H9 (cell line): ENCODE measurements around the gene KDM4C. TPM values are rescaled to one million over a fixed set of nuclear protein-coding genes. Genes with fewer than 3 reads are reported as not detected.

Experiments
- DNase-seq: peaks from one replicate; pipeline ENCODE4 v3.0.0-alpha.2; 2017
- H2AFZ ChIP-seq: one replicate; pipeline ENCODE4 v1.6.1; 2013; ENCODE audit warnings: mild to moderate bottlenecking, low read length, control low read depth, moderate library complexity
- H2AK5ac ChIP-seq: 2 replicates; pipeline ENCODE4 v1.6.1; 2013; ENCODE audit warnings: low read length, control low read depth, mixed read lengths; ENCODE audit not compliant: insufficient read length
- H2BK120ac ChIP-seq: one replicate; pipeline ENCODE4 v1.6.1; 2013; ENCODE audit warnings: low read depth, mild to moderate bottlenecking, low read length, control low read depth, inconsistent platforms; ENCODE audit not compliant: poor library complexity, severe bottlenecking
- H2BK12ac ChIP-seq: 2 replicates; pipeline ENCODE4 v1.6.1; 2013; ENCODE audit warnings: low read length, control low read depth, mixed read lengths, low read depth; ENCODE audit not compliant: insufficient read length
- H2BK15ac ChIP-seq: 2 replicates; pipeline ENCODE4 v1.6.1; 2013; ENCODE audit warnings: low read depth, low read length, control low read depth
- H2BK20ac ChIP-seq: one replicate; pipeline ENCODE4 v1.6.1; 2013; ENCODE audit warnings: low read depth, mild to moderate bottlenecking, low read length, control low read depth, inconsistent platforms; ENCODE audit not compliant: poor library complexity, severe bottlenecking
- H2BK5ac ChIP-seq: 2 replicates; pipeline ENCODE4 v1.6.1; 2013; ENCODE audit warnings: low read length, control low read depth, mixed read lengths; ENCODE audit not compliant: insufficient read length
- H3K14ac ChIP-seq: 2 replicates; pipeline ENCODE4 v1.6.1; 2013; ENCODE audit warnings: low read length, control low read depth; ENCODE audit not compliant: insufficient read depth
- H3K18ac ChIP-seq: 2 replicates; pipeline ENCODE4 v1.6.1; 2013; ENCODE audit warnings: low read depth, mild to moderate bottlenecking, mixed read lengths, low read length, control low read depth; ENCODE audit not compliant: insufficient read length
- H3K23ac ChIP-seq: 2 replicates; pipeline ENCODE4 v1.6.1; 2013; ENCODE audit warnings: low read length, control low read depth, mixed read lengths, low read depth; ENCODE audit not compliant: insufficient read length
- H3K23me2 ChIP-seq: 2 replicates; pipeline ENCODE4 v1.6.1; 2013; ENCODE audit warnings: low read depth, mild to moderate bottlenecking, mixed read lengths, low read length, control low read depth; ENCODE audit not compliant: insufficient read length, poor library complexity, severe bottlenecking
- H3K27ac ChIP-seq: 2 replicates; pipeline ENCODE4 v1.5.1; 2013; ENCODE audit warnings: low read length, control low read depth, mixed read lengths, low read depth; ENCODE audit not compliant: insufficient read length
- H3K27me3 ChIP-seq: 2 replicates; pipeline ENCODE4 v1.6.1; 2013; ENCODE audit warnings: low read length, control low read depth, inconsistent platforms; ENCODE audit not compliant: insufficient read depth
- H3K4ac ChIP-seq: 2 replicates; pipeline ENCODE4 v1.6.1; 2013; ENCODE audit warnings: low read depth, mild to moderate bottlenecking, control low read depth, inconsistent platforms, low read length, moderate library complexity
- H3K4me1 ChIP-seq: 2 replicates; pipeline ENCODE4 v1.6.1; 2013; ENCODE audit warnings: low read length, control low read depth, inconsistent platforms; ENCODE audit not compliant: insufficient read depth
- H3K4me2 ChIP-seq: 2 replicates; pipeline ENCODE4 v1.6.1; 2013; ENCODE audit warnings: low read length, control low read depth, mixed read lengths; ENCODE audit not compliant: insufficient read length, insufficient read depth
- H3K56ac ChIP-seq: 2 replicates; pipeline ENCODE4 v1.6.1; 2013; ENCODE audit warnings: low read depth, mild to moderate bottlenecking, mixed read lengths, low read length, control low read depth; ENCODE audit not compliant: insufficient read length
- H3K79me1 ChIP-seq: 2 replicates; pipeline ENCODE4 v1.6.1; 2013; ENCODE audit warnings: low read depth, mild to moderate bottlenecking, moderate library complexity, low read length, control low read depth, inconsistent platforms; ENCODE audit not compliant: insufficient read depth, poor library complexity, severe bottlenecking
- H3K79me2 ChIP-seq: 2 replicates; pipeline ENCODE4 v1.6.1; 2013; ENCODE audit warnings: low read length, control low read depth, inconsistent platforms; ENCODE audit not compliant: insufficient read depth
- H3K9ac ChIP-seq: 2 replicates; pipeline ENCODE4 v1.6.1; 2013; ENCODE audit warnings: low read length, control low read depth, mixed read lengths; ENCODE audit not compliant: insufficient read length; ENCODE audit errors: extremely low read depth
- H3K9me3 ChIP-seq: one replicate; pipeline ENCODE4 v1.6.1; 2013; ENCODE audit warnings: low read depth, low read length, inconsistent platforms; ENCODE audit not compliant: control insufficient read depth
- H3T11ph ChIP-seq: one replicate; pipeline ENCODE4 v1.6.1; 2013; ENCODE audit warnings: mild to moderate bottlenecking, low read length, control low read depth, inconsistent platforms
- H4K20me1 ChIP-seq: one replicate; pipeline ENCODE4 v1.6.1; 2013; ENCODE audit not compliant: control insufficient read depth, insufficient read length, insufficient read depth
- H4K5ac ChIP-seq: 2 replicates; pipeline ENCODE4 v1.6.1; 2013; ENCODE audit warnings: low read depth, mild to moderate bottlenecking, mixed read lengths, low read length, control low read depth; ENCODE audit not compliant: insufficient read length
- H4K8ac ChIP-seq: replicated peaks from 2 replicates; pipeline ENCODE4 v1.6.1; 2013; ENCODE audit warnings: low read length, control low read depth, mixed read lengths, low read depth; ENCODE audit not compliant: insufficient read length
- H4K91ac ChIP-seq: 2 replicates; pipeline ENCODE4 v1.6.1; 2013; ENCODE audit warnings: low read depth, mild to moderate bottlenecking, moderate library complexity, mixed read lengths, low read length, control low read depth; ENCODE audit not compliant: insufficient read length
- H3K27ac Mint-ChIP-seq, 3 experiments: 2 replicates in 2 of 3; 3 replicates in 1 of 3; pipeline ENCODE4 v1.8.0; 2020 to 2021; ENCODE audit warnings: mixed read lengths in 3 of 3, mild to moderate bottlenecking in 1 of 3, moderate library complexity in 1 of 3
- H3K27me3 Mint-ChIP-seq: 2 replicates; pipeline ENCODE4 v1.8.0; 2021; ENCODE audit warnings: low read depth, mild to moderate bottlenecking, moderate library complexity, mixed read lengths
- H3K36me3 Mint-ChIP-seq, 3 experiments: 2 replicates in 2 of 3; 3 replicates in 1 of 3; pipeline ENCODE4 v1.8.0; 2020 to 2021; ENCODE audit warnings: low read depth in 3 of 3, mixed read lengths in 3 of 3; ENCODE audit not compliant: insufficient read depth in 1 of 3
- H3K4me1 Mint-ChIP-seq, 2 experiments: 2 replicates each; pipeline ENCODE4 v1.8.0; 2020; ENCODE audit warnings: mixed read lengths in 2 of 2
- H3K4me3 Mint-ChIP-seq, 2 experiments: 2 replicates in 1 of 2; 3 replicates in 1 of 2; pipeline ENCODE4 v1.8.0; 2020 to 2021; ENCODE audit warnings: mild to moderate bottlenecking in 2 of 2, mixed read lengths in 2 of 2, moderate library complexity in 1 of 2
- H3K9me3 Mint-ChIP-seq, 2 experiments: 2 replicates in 1 of 2; 3 replicates in 1 of 2; pipeline ENCODE4 v1.8.0; 2020; ENCODE audit warnings: mild to moderate bottlenecking in 2 of 2, mixed read lengths in 2 of 2, moderate library complexity in 1 of 2
- CTCF ChIP-seq: fragments of 200-600 bp; sonication (generic); conservative IDR thresholded peaks from 3 replicates; pipeline ENCODE4 v1.8.0; 2021; ENCODE audit warnings: antibody characterized with exemption, mild to moderate bottlenecking
- WGBS: extraction: QIAGEN DNeasy Blood & Tissue Kit; methylation state at CpG from one replicate; pipeline ENCODE4 v1.1.7; 2013; ENCODE audit warnings: missing lambda C conversion rate, low lambda C conversion rate, mixed read lengths; ENCODE audit not compliant: insufficient read length; ENCODE audit errors: extremely low coverage; 5-methylcytosine and 5-hydroxymethylcytosine counted together
- total RNA-seq: library from RNA; stranded (reverse); gene quantifications from 2 replicates; pipeline ENCODE4 v1.2.1, GENCODE V29; 2021

KDM4C gene
- total RNA-seq, 1 experiment from 2014 or later, result 24.0 TPM

DNA sequence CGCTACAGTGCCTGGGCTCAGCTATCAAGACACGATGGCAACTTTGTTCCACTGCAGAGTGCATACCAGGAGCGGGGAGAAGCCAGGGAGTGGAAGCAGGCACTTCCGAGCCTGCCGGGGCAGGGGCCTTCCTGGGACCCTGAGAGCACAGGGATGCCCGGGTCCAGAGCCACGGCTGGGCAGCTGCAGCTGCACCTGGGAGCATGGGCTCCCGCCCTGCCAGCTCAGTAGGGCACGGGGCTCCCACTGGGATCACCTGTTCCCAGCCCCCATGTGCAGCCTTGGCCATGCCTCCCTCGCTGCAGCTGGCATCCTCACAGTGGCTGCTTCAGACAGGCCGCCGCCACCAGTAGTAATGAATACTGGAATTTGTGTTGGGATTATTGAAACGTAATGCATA, 391.5 kb downstream of the KDM4C start:
- no peaks in the 10 kb centered on the region; the same call in 1 of the 2 replicates for H3K4me1 ChIP-seq
- no peak overlapping the region for H3K27ac ChIP-seq
- H3K79me1 ChIP-seq, result no peaks in the 10 kb centered on the region

More for the DNA sequence above, 391.5 kb downstream of the KDM4C start:
- Mint-ChIP-seq H3K9me3 (no peaks in the 10 kb centered on the region), H3K27ac (peak overlapping the region in 1 of 3 experiments; percentile 85; a peak in 1 of 7 replicates), H3K4me1 (peaks cover 12 to 17% of the 10 kb centered on the region in 2 experiments), H3K27me3 (no peaks in the 10 kb centered on the region), H3K4me3 (no peak overlapping the region), H3K36me3 (no peaks in the 10 kb centered on the region)
- H2BK5ac ChIP-seq, result no peak overlapping the region
- H3K23me2 ChIP-seq, result no peaks in the 10 kb centered on the region
- H3T11ph ChIP-seq, result no peak overlapping the region
- no peak overlapping the region for H3K4me2 ChIP-seq
- no peak overlapping the region for H3K18ac ChIP-seq
- no peak overlapping the region for H3K9ac ChIP-seq
- H4K8ac ChIP-seq, result no peak overlapping the region
- no CpG with 5 or more reads among the region's 13 CpGs for WGBS
- no peak overlapping the region for H2AK5ac ChIP-seq
- H2AFZ ChIP-seq, result no peak overlapping the region
- no peak overlapping the region for H2BK120ac ChIP-seq
- no peak for TF ChIP-seq CTCF
- no peaks in the 10 kb centered on the region for H3K9me3 ChIP-seq
- H2BK20ac ChIP-seq, result no peak overlapping the region
- no peak overlapping the region for H3K56ac ChIP-seq
- H3K14ac ChIP-seq, result no peak overlapping the region; the same call in 1 of the 2 replicates
- H4K91ac ChIP-seq, result no peak overlapping the region
- H4K5ac ChIP-seq, result no peak overlapping the region
- H3K27me3 ChIP-seq, result no peaks in the 10 kb centered on the region
- no peaks in the 10 kb centered on the region for H4K20me1 ChIP-seq
- H3K23ac ChIP-seq, result no peak overlapping the region
- no peak overlapping the region for H3K4ac ChIP-seq
- no peaks in the 10 kb centered on the region for H3K79me2 ChIP-seq
- no peak for DNase-seq
- no peak overlapping the region for H2BK12ac ChIP-seq
- no peak overlapping the region for H2BK15ac ChIP-seq
